Tibial artery (tissue), 4 donors: ENCODE data around the gene LYPLA2.
"Not testable (repeated sequence)": the region's sequence is repeated elsewhere in the genome, so short reads cannot be mapped to it uniquely, and the experiment has no call there.

Experiments
- DNase-seq, 2 donors: peaks; one replicate each; pipeline ENCODE4 v3.0.0-alpha.2; 2019
- H3K27ac ChIP-seq, 2 donors: fragments of 200-600 bp; sonication (generic) in 1 of 2; 1 replicate in 1 of 2; 2 replicates in 1 of 2; pipeline ENCODE4 v1.5.1; 2018 to 2019; ENCODE audit warnings: mild to moderate bottlenecking in 1 of 2
- H3K27me3 ChIP-seq, 2 donors: fragments of 200-600 bp; sonication (generic) in 1 of 2; one replicate each; pipeline versions ENCODE4 v1.5.1 to v1.6.0; 2016 to 2019
- H3K36me3 ChIP-seq, 3 donors: fragments of 200-600 bp; sonication (generic) in 2 of 3; one replicate each; pipeline ENCODE4 v1.5.1; 2016 to 2019; ENCODE audit warnings: mild to moderate bottlenecking in 2 of 3
- H3K4me1 ChIP-seq, 4 donors: fragments of 200-600 bp; sonication (generic) in 2 of 4; 1 replicate in 3 of 4; 2 replicates in 1 of 4; pipeline ENCODE4 v1.5.1; 2016 to 2019
- H3K4me3 ChIP-seq, 2 donors: fragments of 200-600 bp; sonication (generic) in 1 of 2; 1 replicate in 1 of 2; 2 replicates in 1 of 2; pipeline ENCODE4 v1.5.1; 2018 to 2019; ENCODE audit warnings: mild to moderate bottlenecking in 2 of 2
- H3K9me3 ChIP-seq, 3 donors: fragments of 200-600 bp; sonication (generic) in 1 of 3; one replicate each; pipeline ENCODE4 v1.5.1; 2016 to 2019
- CTCF ChIP-seq, 2 experiments: fragments of 200-600 bp in 1 of 2; fragments of 450-650 bp in 1 of 2; IDR thresholded peaks; one replicate each; pipeline ENCODE4 v1.5.1; 2017 to 2019; ENCODE audit warnings: antibody characterized with exemption in 2 of 2, mild to moderate bottlenecking in 1 of 2, moderate library complexity in 1 of 2
- intact Hi-C: fragments of 100-400 bp; cut with DNase I; formaldehyde crosslinking; loops from one replicate; pipeline ENCODE4 v1.15.0; 2023; ENCODE audit warnings: low total_unique reads

The LYPLA2 gene

GRCh38 chr1:23772854-23773242 lies 18.1 kb upstream of the LYPLA2 start:
- intact Hi-C loops = no loop called here
- H3K4me3 ChIP-seq = no peak overlapping the region
- peaks cover 0 to 19% (median 13%) of the 10 kb centered on the region in 3 donors for H3K36me3 ChIP-seq
- peaks cover 0 to 11% (median 6%) of the 10 kb centered on the region in 4 donors for H3K4me1 ChIP-seq
- TF ChIP-seq CTCF (IDR thresholded peaks at IDR 0.05) = no peak
- no peak for DNase-seq
- no peaks in the 10 kb centered on the region for H3K27me3 ChIP-seq
- H3K9me3 ChIP-seq = no peaks in the 10 kb centered on the region
- H3K27ac ChIP-seq = no peak overlapping the region

DNA sequence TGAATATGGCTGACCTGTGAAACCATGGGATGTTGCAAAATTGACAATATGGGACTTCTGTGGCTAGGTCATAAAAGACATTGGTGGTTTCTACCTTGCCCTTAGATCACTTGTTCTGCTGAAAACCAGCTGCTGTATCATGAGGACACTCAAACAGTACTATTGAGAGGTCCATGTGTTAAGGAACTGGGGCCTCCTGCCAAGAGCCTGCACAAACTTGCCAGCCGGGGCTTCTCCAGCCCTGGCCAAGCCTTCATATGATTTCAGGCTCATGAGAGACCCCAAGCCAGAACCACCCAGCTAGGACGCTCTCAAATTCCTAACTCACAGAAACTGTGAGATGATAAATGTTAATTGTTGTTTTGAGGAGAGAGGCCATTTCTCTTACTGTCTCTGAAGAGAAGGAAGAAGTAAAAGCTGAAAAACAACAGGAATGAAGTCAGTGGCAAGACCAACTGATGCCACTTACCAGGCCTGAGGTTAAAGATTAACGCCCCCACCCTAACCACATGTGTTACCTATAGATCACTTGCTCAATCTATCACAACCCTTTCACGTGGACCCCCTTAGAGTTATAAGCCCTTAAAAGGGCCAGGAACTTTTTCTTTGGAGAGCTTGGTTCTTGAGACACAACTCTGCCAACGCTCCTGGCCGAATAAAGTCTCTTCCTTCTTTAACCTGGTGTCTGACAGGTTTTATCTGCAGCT lies 16.6 kb upstream of the LYPLA2 start:
- intact Hi-C loops = no loop called here
- TF ChIP-seq CTCF (IDR thresholded peaks at IDR 0.05) = no peak
- no peaks in the 10 kb centered on the region for H3K9me3 ChIP-seq
- H3K4me3 ChIP-seq = no peak overlapping the region
- no peaks in the 10 kb centered on the region for H3K27me3 ChIP-seq
- H3K4me1 ChIP-seq = peaks cover 0 to 18% (median 12%) of the 10 kb centered on the region in 4 donors
- H3K27ac ChIP-seq = no peak overlapping the region
- no peak for DNase-seq
- H3K36me3 ChIP-seq = peaks cover 0 to 17% (median 13%) of the 10 kb centered on the region in 3 donors

DNA sequence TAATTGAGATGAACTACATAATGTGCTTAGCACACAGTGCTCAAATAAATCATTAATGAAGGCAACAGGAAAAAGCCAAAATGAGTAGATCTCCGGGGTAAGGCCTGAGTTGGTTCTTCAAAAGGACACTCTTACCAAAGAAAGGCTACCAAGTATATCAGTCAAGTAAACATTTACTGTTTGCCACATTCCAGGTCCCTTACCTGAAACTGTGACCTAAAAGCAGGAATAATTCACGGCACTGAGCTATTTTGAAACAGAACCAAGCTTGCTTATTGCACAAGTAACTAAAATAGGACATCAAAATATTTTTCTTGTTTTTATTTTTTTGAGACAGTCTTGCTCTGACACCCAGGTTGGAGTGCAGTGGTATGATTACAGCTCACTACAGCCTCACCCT lies 14.7 kb upstream of the LYPLA2 start:
- H3K4me3 ChIP-seq = no peak overlapping the region
- intact Hi-C loops = loop anchor here (5.0 kb wide), 1 partner anchor 141 kb away; no protein-coding TSS in a partner anchor
- no peaks in the 10 kb centered on the region for H3K9me3 ChIP-seq
- TF ChIP-seq CTCF (IDR thresholded peaks at IDR 0.05) = no peak
- no peaks in the 10 kb centered on the region for H3K27me3 ChIP-seq
- DNase-seq = no peak
- H3K4me1 ChIP-seq = peaks cover 0 to 28% (median 18%) of the 10 kb centered on the region in 4 donors
- H3K27ac ChIP-seq = no peak overlapping the region
- H3K36me3 ChIP-seq = peaks cover 0 to 17% (median 16%) of the 10 kb centered on the region in 3 donors

DNA sequence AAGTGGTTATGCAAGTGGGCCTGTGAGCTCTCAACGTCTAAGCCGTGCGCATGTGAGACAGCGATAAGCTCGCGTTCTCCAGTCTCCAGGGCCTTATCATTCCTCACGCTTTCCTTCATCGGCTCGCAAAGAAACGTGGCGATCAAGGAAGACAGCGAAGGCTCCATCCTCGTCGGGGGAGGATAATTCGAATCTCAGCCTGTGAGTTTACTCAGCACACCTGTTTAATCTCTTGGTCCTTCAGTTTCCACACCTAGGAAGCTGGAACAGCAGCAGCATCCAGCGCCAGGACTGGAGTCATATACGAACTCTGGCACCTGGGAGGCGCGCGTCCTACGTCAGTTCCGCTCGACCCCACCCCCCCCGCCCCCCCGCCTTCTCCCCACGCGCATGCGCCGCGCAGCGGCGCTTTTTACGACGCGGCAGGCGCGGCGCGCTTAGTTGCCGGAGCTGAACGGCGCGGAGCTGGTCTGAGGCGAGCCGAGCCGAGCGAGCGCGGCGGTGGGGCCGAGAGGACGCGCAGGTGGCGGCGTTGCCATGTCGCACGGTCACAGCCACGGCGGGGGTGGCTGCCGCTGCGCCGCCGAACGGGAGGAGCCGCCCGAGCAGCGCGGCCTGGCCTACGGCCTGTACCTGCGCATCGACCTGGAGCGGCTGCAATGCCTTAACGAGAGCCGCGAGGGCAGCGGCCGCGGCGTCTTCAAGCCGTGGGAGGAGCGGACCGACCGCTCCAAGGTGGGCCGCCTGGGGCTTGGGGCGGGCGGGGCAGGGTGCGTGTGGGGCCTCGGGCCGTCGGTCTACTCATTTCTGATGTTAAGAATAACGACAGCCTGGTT lies 12.7 kb upstream of the LYPLA2 start, which contains the start of gene PITHD1:
Gene PITHD1 (plus strand): TSS at position 440 of the 836 bp plus-strand sequence. CDS start 98 bp downstream, at position 538.
- Histone ChIP-seq H3K4me1 (peaks cover 0 to 24% (median 17%) of the 10 kb centered on the region in 4 donors), H3K9me3 (no peaks in the 10 kb centered on the region), H3K4me3 (peak within 1 kb of the TSS; percentile 85 to 97), H3K27me3 (no peaks in the 10 kb centered on the region), H3K27ac (peak within 1 kb of the TSS; percentile 88 to 91), H3K36me3 (peaks cover 0 to 27% (median 23%) of the 10 kb centered on the region in 3 donors)
- no peak for TF ChIP-seq CTCF (IDR thresholded peaks at IDR 0.05)
- intact Hi-C loops = loop anchor here (5.0 kb wide), 1 partner anchor 139 kb away; no protein-coding TSS in a partner anchor
- peak; percentile 73 to 86 for DNase-seq

DNA sequence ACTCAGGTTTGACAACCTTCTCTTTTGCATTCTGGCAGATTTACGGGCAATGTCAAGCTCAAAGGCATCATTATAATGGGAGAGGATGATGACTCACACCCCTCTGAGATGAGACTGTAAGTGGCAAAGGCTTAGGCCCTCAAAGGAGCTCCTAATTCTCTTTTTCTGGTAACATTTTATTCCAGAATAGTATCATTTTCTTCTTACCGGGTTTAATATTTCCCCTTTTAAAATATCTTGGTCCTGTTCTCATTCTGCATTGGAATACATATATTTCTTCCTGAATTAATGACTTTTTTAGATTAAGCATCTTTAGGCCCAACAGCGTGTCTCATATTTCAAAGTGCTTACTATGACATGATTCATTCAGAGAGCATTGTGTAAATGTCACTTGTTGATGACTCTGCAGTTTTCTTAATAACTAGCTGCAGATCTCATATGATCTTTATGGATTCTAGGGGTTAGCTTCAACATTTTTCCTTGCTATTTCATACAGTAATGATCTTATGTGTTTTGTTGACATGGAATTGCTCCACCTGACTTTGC lies 11.0 kb upstream of the LYPLA2 start:
- DNase-seq = no peak
- no peak for TF ChIP-seq CTCF (IDR thresholded peaks at IDR 0.05)
- Histone ChIP-seq H3K36me3 (peaks cover 8 to 44% (median 28%) of the 10 kb centered on the region in 3 donors), H3K4me3 (no peak overlapping the region), H3K4me1 (peaks cover 0 to 24% (median 17%) of the 10 kb centered on the region in 4 donors), H3K9me3 (no peaks in the 10 kb centered on the region), H3K27me3 (no peaks in the 10 kb centered on the region), H3K27ac (no peak overlapping the region)
- intact Hi-C loops = loop anchor here (5.0 kb wide), 1 partner anchor 137 kb away; no protein-coding TSS in a partner anchor

- DNase-seq, H3K27ac ChIP-seq, H3K27me3 ChIP-seq, intact Hi-C loops, H3K4me3 ChIP-seq, H3K9me3 ChIP-seq: not testable (repeated sequence)
- peaks cover 29 to 76% (median 51%) of the 10 kb centered on the region in 3 donors for H3K36me3 ChIP-seq
- H3K4me1 ChIP-seq = peaks cover 0 to 18% (median 11%) of the 10 kb centered on the region in 4 donors
Measured at GRCh38 chr1:23783141-23783540, 7.8 kb upstream of the LYPLA2 start.
